GF-D8 (cell line): ENCODE measurements around the gene MAEA.
"Not testable (repeated sequence)": the region's sequence is repeated elsewhere in the genome, so short reads cannot be mapped to it uniquely, and the experiment has no call there.

Experiments
- DNase-seq: peaks from one replicate; lab custom pipeline; 2025; lab: John Stamatoyannopoulos, UW

MAEA gene

DNA sequence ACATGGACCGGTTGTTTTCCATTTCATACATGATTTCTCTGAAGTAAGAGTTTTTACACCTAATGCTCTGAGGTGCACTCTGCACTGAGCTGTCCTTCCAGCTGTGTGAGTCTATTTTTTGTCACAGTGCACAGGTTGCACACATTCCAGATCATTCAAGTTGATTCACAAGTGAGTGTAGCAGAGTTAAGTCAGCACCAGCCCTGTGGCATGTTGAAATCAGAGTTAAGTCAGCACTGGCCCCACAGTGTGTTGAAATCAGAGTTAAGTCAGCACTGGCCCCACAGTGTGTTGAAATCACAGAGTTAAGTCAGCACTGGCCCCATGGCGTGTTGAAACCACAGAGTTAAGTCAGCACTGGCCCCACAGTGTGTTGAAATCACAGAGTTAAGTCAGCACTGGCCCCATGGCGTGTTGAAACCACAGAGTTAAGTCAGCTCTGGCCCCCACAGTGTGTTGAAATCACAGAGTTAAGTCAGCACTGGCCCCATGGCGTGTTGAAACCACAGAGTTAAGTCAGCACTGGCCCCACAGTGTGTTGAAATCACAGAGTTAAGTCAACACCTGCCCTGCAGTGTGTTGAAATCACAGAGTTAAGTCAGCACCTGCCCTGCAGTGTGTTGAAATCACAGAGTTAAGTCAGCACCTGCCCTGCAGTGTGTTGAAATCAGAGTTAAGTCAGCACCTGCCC lies 45.6 kb downstream of the MAEA start:
- DNase-seq: not testable (repeated sequence)

DNA sequence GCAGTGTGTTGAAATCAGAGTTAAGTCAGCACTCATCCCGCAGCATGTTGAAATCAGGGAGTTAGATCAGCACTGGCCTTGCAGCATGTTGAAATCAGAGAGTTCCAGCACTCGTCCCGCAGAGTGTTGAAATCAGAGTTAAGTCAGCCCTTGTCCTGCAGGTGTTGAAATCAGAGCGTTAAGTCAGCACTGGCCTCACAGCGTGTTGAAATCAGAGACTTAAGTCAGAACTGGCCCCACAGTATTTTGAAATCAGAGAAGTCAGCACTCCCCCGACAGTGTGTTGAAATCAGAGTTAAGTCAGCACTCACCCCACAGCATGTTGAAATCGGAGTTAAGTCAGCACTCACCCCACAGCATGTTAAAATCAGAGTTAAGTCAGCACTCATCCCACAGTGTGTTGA lies 46.4 kb downstream of the MAEA start:
- DNase-seq: peak; percentile 82

DNA sequence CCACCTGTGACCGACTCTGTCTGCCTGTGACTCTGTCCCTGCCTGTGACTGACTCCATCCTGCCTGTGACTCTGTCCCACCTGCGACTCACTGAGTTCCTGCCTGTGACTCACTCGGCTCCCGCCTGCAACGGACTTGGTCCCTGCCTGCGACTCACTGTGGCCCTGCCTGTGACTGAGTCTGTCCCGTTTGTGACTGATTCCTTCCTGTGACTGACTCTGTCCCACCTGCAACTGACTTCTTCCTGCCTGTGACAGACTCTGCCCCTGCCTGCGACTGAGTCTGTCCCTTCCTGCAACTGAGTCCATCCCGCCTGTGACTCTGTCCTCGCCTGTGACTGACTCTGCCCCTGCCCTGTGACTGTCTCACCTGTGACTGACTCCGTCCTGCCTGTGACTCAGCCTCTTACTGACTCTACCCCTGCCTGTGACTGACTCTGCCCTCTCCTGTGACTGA lies 47.7 kb downstream of the MAEA start:
- DNase-seq: no peak

DNA sequence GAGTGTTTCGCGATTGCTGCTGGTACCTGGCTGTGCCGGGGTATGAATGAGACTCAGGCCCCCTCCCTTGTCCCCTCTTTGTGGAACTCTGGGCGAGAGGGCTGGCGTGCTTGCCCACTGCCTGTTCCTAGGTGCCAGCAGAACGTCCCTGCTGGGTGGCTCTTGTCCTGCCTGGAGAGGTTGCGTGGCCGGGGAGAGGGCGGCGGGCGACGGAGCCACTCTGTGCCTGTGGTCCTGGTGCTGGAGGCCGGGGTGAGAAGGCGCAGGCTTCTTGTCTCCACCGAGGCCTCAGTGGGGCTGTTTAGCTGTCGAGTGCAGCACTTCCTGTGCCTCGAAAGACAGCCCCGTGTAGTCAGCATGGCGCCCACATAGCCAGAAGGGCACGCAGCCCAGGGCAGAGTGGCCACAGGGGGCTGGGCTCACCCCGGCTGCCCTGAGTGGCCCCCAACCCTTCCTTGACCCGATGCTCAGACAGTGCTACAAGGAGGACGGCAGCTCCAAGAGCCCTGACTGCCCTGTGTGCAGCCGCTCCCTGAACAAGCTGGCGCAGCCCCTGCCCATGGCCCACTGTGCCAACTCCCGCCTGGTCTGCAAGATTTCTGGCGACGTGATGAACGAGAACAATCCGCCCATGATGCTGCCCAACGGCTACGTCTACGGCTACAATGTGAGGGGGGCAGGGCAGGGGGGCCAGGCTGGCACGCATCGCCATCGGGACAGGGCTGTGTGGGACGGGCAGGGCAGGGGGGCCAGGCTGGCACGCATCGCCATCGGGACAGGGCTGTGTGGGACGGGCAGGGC lies 48.5 kb downstream of the MAEA start:
- DNase-seq: no peak

DNA sequence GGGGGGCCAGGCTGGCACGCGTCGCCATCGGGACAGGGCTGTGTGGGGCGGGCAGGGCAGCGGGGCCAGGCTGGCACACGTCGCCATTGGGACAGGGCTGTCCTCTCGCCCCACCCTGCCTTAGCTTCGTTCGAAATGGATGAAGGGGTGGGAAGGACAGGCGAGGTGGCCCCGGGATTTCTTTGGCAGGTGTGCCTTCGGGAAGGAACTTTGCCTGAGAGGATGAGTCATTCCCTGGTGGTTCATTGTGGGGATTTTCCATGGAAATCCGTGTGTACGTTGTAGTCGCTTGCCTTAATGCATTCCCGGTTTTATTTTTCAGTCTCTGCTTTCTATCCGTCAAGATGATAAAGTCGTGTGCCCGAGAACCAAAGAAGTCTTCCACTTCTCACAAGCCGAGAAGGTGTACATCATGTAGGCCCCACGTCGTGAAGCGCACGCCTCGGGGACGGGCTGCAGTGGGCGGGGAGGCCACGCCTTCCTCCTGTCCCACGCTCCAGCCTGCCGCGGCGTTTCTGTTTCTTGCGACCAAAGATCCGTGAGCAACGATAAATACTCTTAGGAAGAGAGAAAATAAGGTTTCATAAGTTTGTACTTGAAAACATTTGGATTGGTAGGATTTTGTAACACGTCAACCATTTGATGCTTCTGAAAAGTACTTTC lies 49.2 kb downstream of the MAEA start:
- DNase-seq: no peak

DNA sequence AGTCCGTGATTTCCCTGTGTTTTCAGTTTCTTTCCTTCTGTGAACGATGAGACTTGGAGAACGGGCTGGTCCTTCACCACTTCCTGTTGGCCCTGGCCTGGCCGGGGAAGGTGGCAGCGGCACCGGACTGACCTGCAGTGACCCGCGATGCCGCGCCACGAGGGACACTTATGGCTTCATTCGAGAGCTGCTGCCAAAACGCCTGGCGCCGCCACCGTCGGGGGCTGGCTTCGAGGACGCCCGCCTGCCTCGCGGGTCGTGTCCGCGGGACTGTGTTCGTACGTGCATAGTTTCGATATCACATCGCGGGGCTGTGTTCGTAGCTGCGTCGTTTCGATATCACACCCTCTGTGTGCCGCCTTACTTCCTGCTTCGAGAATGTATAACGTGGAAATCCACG lies 49.8 kb downstream of the MAEA start:
- no peak for DNase-seq

DNA sequence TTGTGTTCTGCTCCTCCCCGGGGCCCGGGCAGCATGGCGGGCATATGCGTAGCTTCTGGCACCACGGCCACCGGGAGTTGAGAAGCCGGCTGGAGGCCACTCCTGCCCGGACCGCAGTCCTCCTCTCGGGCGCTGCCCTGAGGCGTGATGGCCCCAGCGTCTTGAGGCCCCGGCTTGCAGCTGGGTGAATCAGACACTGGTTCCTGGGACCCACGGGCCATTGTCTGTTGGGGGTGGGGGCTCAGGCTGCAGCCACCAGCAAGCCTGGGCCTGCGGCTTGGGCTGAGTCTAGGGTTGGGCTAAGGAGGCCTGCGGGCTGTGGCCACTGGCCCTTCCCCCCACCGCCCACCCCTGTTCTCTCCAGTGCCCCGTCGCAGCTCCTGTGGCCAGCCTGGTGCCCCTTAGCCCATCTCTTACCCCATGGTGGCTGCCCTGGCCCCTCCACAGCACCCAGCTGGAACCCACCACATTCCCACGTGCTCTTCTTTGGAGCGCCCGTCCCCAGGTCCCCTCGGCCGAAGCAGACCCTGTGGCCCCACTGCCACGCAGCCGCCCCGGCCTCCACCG lies 50.6 kb downstream of the MAEA start:
- no peak for DNase-seq

DNA sequence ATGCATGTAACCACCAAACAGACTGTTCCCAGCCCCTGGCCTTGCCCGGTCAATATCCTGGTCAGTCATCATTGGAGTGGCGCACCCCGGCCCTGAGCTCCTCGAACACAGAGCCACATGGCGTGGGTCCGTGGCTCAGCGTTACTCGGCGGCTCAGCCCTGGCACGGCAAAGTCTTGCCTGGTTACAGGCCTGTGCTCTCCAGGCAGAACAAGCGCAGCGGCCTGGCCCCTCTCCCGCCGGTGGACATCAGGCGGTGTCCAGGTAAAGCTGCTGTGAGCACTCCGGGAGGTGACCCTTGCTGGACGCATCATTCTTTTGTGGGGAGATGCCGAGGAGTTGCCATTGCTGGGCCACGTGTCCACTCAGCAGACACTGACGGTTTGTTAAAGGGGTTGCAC lies 51.2 kb downstream of the MAEA start:
- DNase-seq: no peak

DNA sequence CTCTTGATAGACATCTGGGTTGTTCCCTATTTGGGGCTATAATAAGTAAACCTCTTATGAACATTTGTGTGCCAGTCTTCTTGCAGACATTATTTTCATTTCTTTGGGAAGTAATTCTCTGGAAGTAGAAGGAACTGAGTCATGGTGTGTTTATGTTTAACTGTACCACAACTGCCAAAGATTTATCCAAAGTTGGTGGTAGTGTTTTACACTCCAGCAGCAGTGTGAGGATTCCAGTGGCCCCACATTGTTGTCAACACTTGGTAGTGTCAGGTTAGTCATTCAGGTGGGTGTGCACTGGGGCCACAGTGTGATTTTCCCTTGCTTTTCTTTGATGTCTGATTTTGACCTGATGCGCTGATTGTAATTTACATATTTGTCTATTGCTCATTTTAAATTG lies 52.3 kb downstream of the MAEA start:
- no peak for DNase-seq

DNA sequence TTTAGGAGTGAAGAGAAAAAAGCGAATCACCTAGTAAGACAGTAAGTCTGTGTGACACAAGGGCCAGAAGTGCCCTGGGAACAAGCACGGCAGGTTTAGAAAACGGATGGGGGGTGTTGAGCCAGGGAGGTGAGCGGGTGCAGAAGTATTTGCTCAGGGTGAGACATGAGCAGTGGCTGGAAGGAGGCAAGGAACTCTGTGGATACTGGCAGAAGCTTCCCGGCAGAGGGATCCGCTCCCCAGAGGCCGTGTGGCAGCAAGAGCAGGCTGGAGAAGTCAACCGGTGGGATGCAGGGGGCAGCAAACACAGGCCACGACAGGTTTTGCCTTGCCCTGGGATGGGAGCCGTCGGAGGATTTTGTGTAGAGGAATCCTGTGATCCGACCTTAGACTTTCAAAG lies 55.0 kb downstream of the MAEA start:
- no peak for DNase-seq

DNA sequence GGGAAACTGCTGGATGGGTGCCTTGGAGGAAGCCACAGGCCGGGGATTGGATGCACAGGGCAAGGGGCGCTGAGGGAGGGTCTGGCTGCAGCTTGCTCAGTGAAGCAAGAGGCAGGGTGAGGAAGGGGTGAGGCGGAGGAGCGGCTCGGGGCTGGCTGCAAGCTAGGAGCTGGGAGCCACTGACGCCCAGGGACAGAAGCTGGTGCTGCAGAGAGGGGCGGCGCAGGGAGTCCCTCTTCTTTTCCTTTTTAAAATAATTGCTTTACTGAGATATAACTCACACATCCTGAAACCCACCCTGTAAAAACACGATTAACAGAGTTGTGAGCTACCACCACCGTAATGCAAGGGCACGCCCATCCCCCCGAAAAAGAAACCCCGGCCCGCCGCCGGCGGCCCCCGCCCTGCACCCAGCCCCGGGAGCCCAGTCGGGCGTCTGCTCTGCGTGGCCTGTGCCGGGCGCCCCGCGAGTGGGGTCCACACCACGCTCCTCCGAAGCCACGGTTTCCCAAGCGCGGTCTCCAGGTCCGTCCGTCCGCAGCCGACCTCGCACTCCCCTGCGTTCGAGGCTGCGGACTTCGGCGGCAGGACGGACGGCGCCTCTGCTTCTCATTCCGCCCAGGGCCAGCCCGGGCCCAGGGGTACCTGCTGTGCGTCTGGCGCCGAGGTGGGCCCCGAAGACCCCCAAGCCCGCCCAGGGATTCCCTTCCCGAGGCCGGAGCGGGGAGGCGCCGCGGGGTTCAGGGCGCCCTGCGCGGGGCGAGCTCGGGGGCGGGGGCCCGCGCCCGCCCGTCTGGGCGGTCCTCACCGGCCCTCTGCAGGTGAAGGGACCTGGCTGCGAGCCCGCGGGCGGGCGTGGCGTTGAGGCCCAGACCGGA lies 56.5 kb downstream of the MAEA start:
- peak; percentile 34 for DNase-seq

DNA sequence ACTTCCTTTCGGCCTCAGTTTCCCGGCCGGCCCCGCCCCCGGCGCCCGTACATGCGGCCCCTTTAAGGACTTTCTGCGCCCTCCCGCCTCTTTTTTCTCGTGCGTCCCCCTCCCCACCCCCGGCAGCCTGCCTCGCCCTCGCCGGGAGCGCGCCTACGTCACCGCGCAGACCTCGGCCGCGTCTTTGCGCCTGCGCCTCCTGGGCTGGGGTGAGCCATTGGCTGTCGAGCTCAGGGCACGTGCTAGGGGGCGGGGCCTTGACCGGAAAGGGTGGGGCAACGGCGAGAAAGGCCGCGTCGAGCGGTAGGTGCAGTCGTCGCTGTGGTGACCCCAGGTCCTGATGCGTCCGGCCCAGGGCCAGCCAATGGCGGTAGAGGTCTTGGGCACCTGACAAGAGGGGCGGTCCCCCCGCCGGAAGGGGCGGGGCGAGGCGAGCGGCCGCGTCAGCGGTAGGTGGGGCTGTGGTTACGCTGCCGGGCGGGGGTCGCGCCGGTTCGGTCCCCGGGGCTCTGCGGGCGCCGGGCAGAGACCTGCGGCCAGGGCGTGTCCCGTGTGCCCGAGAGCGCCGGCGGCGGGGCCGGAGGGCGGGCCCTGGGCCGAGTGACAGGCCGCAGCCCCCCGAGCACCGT lies 57.2 kb downstream of the MAEA start, which contains the start of gene UVSSA:
UVSSA (plus strand) TSS at position 428 of the 629 bp plus-strand sequence. CDS start 884 bp downstream, outside the sequence.
- DNase-seq: peak; percentile 98

DNA sequence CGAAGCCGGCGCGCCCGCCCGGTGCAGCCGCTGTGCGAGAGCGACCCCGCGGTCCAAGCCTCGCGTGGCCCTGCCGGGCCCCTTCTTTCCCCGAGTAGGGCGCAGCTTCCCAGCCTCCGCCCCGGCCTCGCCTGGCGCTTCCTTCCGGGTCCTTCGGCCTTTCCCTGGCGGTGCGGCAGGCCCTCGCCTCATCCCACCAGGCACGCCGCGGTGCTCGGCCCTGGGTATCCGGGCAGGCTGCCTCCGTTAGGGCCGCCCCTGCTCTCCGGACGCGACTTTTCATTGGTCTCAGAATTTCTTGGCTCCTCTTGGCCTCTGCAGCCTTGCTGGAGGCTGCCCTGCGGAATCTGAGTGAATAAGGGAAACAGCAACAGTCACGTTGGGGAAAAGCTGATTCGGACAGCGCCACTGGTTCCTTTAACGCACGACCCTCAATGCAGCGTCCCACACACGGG lies 57.7 kb downstream of the MAEA start:
- DNase-seq: peak; percentile 63

DNA sequence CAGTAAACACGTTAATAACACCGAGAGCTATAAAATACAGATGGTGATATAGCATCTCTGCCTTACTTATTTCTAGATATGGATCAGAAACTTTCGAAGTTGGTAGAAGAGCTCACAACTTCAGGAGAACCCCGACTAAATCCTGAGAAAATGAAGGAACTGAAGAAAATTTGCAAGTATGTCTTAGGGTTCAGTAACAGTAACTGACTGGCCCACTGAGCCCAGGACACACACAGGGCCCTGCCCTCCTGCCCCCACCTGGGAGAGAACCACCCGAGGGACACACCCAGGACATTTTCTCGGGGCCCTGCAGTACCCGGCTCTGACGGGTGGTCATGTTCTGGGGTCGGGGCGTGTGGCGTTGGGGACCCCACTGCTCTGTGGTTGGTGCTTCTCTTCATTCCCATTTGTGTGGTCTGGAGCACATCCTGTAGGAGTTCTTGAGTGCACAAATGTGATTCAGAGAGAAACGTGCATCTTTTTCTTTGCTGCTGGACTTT lies 58.4 kb downstream of the MAEA start:
- DNase-seq: no peak

DNA sequence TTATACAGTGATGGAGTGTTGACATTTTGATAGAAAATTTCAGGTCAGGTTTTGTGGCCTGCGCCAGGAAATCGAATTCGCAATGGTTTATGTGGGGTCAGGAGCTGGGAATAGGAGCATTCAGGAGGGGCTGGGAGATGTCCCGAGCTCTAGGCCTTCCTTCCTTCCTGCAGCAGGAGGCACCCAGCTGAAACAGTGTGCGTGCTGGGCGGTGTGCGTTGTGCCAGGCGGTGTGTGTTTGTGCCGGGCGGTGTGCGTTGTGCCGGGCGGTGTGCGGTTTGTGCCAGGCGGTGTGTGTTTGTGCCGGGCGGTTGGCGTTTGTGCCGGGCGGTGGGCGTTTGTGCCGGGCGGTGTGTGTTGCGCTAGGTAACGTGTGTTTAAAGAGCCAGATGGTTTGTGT lies 59.1 kb downstream of the MAEA start:
- DNase-seq: no peak

DNA sequence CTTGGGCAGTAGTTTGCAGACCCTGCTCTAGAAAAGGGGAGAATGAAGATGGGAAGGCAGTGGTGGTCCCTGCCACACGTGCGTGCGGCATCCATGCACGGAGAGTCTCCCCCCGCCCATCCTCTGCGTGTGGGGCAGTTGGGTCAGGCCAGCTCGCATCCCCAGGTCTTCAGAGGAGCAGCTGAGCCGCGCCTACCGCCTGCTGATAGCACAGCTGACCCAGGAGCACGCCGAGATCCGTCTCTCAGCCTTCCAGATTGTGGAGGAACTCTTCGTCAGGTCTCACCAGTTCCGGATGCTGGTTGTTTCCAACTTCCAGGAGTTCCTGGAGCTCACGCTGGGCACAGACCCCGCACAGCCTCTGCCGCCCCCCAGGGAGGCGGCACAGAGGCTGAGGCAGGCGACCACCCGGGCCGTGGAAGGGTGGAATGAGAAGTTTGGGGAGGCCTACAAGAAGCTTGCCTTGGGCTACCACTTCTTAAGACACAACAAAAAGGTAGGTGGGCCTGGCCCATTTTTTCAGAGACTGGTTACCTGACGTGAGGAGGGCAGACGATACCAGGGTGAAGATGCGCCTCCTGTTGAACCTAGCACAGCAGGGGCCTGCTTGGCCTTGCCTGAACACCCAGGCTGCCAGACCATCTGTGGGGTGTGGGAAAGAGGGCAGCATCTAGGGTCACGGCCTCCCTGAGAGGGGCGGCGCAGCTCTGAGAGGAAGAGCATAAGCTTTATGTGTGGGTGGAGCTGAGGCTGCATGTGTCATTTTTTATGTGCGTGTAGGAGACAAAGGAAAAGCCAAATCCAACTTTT lies 59.9 kb downstream of the MAEA start:
- DNase-seq: no peak

DNA sequence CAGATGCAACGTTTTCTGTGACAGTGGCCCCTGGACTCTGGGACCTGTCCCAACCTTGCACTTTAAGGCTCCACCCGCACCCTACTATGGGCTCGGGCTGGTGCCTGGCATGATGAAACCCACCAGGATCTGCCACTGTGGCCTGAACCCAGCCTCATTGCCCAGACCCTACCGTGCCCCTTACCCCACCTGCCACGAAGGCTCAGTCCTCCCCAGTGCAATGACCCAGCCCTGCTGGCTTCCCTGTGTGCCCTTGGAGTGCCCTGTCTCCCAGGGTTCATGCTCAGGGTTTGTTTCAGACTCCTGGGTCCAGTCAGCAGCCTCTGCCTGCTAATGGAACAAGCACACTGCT lies 60.5 kb downstream of the MAEA start:
- no peak for DNase-seq

DNA sequence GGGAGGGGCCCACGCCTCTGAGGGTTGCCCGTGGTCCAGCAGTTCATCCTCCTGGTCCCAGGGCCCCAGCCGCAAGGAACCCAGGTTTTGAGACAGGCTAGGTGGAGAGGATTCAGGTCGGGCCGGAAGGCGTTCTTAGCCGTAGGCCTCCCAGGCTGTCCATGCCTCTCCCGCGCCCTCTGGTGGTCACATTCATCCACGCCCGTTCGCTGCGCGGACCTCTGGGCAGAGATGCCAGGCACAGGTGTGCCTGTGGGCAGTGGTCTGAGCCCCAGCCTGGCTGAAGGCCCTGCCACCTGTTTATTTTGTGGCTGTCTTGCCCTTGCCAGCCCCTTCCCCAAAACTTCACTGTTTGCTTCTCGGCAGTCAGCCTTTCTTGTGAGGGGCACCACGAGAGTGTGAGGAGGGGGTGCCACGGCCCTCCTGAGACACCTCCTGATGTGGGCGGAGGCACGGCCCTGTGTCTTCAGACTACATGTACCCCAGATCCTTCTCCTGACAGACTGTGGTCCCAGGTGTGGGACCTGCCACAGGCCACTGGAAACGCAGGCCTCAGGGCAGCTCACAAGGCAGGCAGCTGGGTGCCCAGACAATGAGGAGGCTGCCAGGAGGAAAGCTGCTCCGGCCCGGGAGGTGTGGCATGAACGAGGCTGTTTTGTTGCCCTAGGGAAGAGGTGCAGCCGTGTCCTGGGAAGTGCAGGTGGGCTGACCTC lies 62.3 kb downstream of the MAEA start:
- DNase-seq: peak; percentile 13

DNA sequence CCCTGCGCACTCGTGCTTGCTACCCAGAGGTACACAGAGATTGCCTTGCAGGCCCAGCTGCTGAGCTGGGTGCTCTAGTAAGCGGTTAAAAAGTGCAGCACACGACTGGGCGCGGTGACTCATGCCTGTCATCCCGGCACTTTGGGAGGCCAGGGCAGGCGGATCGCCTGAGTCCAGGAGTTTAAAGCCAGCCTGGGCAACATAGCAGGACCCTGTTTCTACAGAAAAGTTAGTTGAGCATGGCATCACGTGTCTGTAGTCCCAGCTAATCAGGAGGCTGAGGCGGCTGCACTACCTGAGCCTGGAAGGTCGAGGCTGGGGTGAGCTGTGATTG lies 62.8 kb downstream of the MAEA start:
- no peak for DNase-seq
